Vagina (tissue), 2 donors: ENCODE data around the gene ITIH6. TPM values are rescaled to one million over a fixed set of nuclear protein-coding genes. Genes with fewer than 3 reads are reported as not detected.
A peak's percentile ranks its signal among the peaks of the same experiment; 100 is the strongest.
"Not testable (repeated sequence)": the region's sequence is repeated elsewhere in the genome, so short reads cannot be mapped to it uniquely, and the experiment has no call there.

ENCODE experiments used
- DNase-seq, 2 donors: peaks; one replicate each; pipeline ENCODE4 v3.0.0-alpha.2; 2017; ENCODE audit errors: extremely low spot score in 2 of 2
- H3K27ac ChIP-seq: fragments of 200-600 bp; sonication (generic); one replicate; pipeline ENCODE4 v1.5.1; 2019
- H3K27me3 ChIP-seq: fragments of 200-600 bp; sonication (generic); one replicate; pipeline ENCODE4 v1.5.1; 2019
- H3K36me3 ChIP-seq, 2 donors: fragments of 200-600 bp; sonication (generic); one replicate each; pipeline ENCODE4 v1.5.1; 2017 to 2019
- H3K4me1 ChIP-seq: fragments of 200-600 bp; sonication (generic); one replicate; pipeline ENCODE4 v1.5.1; 2019
- H3K4me3 ChIP-seq, 2 donors: fragments of 200-600 bp; sonication (generic); 1 replicate in 1 of 2; 2 replicates in 1 of 2; pipeline ENCODE4 v1.5.1; 2016 to 2019
- H3K9me3 ChIP-seq: fragments of 200-600 bp; sonication (generic); one replicate; pipeline ENCODE4 v1.5.1; 2019
- POLR2A ChIP-seq, 2 donors: fragments of 450-650 bp; IDR thresholded peaks; one replicate each; pipeline ENCODE4 v1.6.1; 2017; ENCODE audit warnings: antibody characterized with exemption in 2 of 2, mild to moderate bottlenecking in 2 of 2, moderate library complexity in 2 of 2
- POLR2AphosphoS5 ChIP-seq, 2 donors: sonication (generic); formaldehyde crosslinking; IDR thresholded peaks; one replicate each; pipeline ENCODE4 v1.9.0; 2017; ENCODE audit warnings: antibody characterized with exemption in 2 of 2, mild to moderate bottlenecking in 2 of 2, low read depth in 1 of 2; ENCODE audit not compliant: insufficient read depth in 1 of 2
- intact Hi-C: fragments of 100-400 bp; cut with DNase I; formaldehyde crosslinking; loops from one replicate; pipeline ENCODE4 v1.15.1; 2023
- total RNA-seq: library from RNA; depleted of rRNA; stranded (reverse); fragments of >200 nt; gene quantifications from one replicate; pipeline ENCODE4 v1.2.3, GENCODE V29; 2016
- TF ChIP-seq, protein P1 (sequence below), 3 experiments: fragments of 450-650 bp in 2 of 3; fragments of 200-600 bp in 1 of 3; sonication (generic) in 1 of 3; IDR thresholded peaks; one replicate each; pipeline ENCODE4 v1.5.1; 2017 to 2019; ENCODE audit warnings: antibody characterized with exemption in 3 of 3, mild to moderate bottlenecking in 2 of 3, moderate library complexity in 2 of 3

Gene ITIH6
- total RNA-seq, 1 donor from 2014 or later, result not detected

DNA sequence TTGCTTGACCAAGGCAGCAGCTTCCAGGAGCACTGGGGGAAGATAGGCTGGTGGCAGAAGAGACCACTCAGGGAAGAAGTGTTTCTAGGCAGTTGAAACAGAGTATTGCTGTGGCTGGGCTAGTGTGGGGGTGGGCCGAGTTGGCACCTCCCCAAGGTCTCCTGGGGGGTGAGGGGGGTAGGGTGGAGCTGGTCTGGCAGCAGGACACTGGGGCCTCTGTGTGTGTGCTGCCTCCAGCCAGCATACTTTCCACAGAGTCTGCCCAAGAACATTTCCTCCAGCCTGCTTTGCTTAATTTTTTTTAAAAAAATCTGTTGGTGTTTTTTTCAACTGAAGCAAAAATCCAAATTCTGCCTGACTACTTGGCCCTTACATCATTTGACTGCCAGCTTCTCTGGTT lies 4.0 kb downstream of the ITIH6 start:
- TF ChIP-seq POLR2AphosphoS5 (IDR thresholded peaks at IDR 0.05; ENCODE audit: insufficient read depth in 1 of 2, low read depth in 1 of 2) (no peak), POLR2A (IDR thresholded peaks at IDR 0.05) (no peak)
- TF ChIP-seq, protein P1, sequence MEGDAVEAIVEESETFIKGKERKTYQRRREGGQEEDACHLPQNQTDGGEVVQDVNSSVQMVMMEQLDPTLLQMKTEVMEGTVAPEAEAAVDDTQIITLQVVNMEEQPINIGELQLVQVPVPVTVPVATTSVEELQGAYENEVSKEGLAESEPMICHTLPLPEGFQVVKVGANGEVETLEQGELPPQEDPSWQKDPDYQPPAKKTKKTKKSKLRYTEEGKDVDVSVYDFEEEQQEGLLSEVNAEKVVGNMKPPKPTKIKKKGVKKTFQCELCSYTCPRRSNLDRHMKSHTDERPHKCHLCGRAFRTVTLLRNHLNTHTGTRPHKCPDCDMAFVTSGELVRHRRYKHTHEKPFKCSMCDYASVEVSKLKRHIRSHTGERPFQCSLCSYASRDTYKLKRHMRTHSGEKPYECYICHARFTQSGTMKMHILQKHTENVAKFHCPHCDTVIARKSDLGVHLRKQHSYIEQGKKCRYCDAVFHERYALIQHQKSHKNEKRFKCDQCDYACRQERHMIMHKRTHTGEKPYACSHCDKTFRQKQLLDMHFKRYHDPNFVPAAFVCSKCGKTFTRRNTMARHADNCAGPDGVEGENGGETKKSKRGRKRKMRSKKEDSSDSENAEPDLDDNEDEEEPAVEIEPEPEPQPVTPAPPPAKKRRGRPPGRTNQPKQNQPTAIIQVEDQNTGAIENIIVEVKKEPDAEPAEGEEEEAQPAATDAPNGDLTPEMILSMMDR (IDR thresholded peaks at IDR 0.05), result no peak
- no peak overlapping the region for H3K27ac ChIP-seq
- peak in 1 of 2 donors; percentile 46 for DNase-seq
- no peak overlapping the region for H3K4me3 ChIP-seq
- intact Hi-C loops, result no loop called here
- no peaks in the 10 kb centered on the region for H3K4me1 ChIP-seq
- H3K36me3 ChIP-seq, result no peaks in the 10 kb centered on the region
- no peaks in the 10 kb centered on the region for H3K9me3 ChIP-seq
- no peaks in the 10 kb centered on the region for H3K27me3 ChIP-seq

DNA sequence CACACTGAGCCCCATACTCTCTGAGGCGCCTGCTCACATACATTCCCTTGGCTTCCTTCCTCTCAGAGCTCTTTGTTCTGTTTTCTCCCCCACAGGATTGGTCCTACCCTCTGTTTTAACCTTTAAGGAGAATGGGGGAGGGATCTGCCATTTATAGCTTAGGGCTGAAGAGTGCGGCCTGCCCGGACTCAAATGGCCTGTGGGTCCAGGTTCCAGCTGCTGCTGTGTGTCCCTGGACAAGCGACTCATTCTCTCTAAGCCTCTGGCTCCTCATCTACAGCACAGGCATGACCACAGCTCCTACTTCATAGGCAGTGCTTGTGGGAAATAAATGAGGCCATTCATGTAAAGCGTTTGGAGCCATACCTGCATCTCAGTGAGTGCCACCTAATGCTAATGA lies 8.7 kb downstream of the ITIH6 start:
- DNase-seq, H3K4me1 ChIP-seq, H3K9me3 ChIP-seq, H3K27me3 ChIP-seq, H3K4me3 ChIP-seq, H3K27ac ChIP-seq, intact Hi-C loops, H3K36me3 ChIP-seq: not testable (repeated sequence)

DNA sequence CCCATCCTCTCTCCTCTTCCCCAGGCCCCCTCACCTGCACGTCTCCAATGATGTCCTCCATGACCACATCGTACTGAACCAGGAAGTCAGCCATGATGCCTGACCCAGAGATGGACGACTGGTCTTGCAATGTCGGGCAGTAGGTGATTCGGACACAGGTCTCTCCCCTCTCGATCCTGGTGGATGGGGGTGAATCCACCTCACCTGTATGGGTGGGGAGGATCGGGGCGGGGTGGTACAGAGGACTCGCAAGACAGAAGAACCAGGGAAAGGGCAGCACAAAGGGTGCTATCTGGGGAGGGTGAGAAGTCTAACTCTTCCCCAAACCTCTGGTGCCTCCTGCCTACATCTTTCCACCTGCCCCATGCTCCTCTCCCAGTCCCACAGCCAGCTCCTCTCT lies 9.6 kb downstream of the ITIH6 start:
- Histone ChIP-seq H3K4me1 (no peaks in the 10 kb centered on the region), H3K9me3 (no peaks in the 10 kb centered on the region), H3K27me3 (no peaks in the 10 kb centered on the region), H3K4me3 (no peak overlapping the region), H3K27ac (no peak overlapping the region), H3K36me3 (no peaks in the 10 kb centered on the region)
- TF ChIP-seq, protein P1 (IDR thresholded peaks at IDR 0.05), result no peak
- TF ChIP-seq POLR2AphosphoS5 (IDR thresholded peaks at IDR 0.05; ENCODE audit: insufficient read depth in 1 of 2, low read depth in 1 of 2), result no peak
- no peak for TF ChIP-seq POLR2A (IDR thresholded peaks at IDR 0.05)
- intact Hi-C loops, result no loop called here
- DNase-seq, result peak in 1 of 2 donors; percentile 71

DNA sequence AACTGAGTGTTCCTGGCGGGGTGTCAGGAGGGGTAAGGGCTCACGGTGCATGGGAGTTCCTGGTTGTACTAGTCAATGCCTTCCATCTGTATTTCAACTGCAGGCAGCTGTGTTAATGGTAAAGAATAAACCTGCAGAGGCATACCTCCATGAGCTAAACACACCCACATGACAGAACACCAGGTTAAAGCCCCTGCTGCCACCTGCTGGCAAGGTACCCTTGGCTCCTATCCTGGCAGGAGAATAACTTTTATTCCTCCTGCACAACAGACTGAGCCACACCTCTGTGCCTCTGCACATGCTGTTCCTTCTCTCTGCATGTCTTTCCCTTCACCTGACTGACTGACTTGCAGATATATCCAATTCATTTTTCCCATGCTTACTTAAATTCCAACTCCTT lies 11.1 kb downstream of the ITIH6 start:
- TF ChIP-seq POLR2A (IDR thresholded peaks at IDR 0.05) (no peak), POLR2AphosphoS5 (IDR thresholded peaks at IDR 0.05; ENCODE audit: insufficient read depth in 1 of 2, low read depth in 1 of 2) (no peak)
- TF ChIP-seq, protein P1 (IDR thresholded peaks at IDR 0.05), result no peak
- H3K4me1 ChIP-seq, result no peaks in the 10 kb centered on the region
- no peaks in the 10 kb centered on the region for H3K9me3 ChIP-seq
- no peak overlapping the region for H3K27ac ChIP-seq
- no peaks in the 10 kb centered on the region for H3K36me3 ChIP-seq
- H3K4me3 ChIP-seq, result no peak overlapping the region
- DNase-seq, result no peak
- intact Hi-C loops, result no loop called here
- no peaks in the 10 kb centered on the region for H3K27me3 ChIP-seq

DNA sequence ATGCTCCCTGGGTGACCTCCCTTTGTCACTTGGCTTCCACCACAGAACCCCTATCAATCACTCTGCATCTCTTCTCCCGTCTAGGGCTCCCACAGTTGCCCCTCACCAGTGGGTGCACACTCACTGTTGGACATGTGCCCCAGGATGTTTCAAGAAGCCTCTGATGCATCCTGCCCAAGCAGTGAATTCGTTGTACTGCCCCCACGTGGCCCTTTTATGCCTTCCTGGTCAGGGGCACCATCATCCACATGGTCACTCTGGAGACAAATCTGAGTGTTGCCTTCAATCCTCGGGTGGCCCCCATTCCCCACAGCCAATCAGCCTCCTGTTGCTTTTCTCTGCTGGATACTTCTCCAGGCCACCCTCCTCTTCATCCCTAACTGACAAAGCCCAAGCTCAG lies 12.2 kb downstream of the ITIH6 start:
- Histone ChIP-seq H3K4me3 (no peak overlapping the region), H3K4me1 (no peaks in the 10 kb centered on the region), H3K9me3 (no peaks in the 10 kb centered on the region), H3K27me3 (no peaks in the 10 kb centered on the region), H3K27ac (no peak overlapping the region), H3K36me3 (no peaks in the 10 kb centered on the region)
- TF ChIP-seq POLR2AphosphoS5 (IDR thresholded peaks at IDR 0.05; ENCODE audit: insufficient read depth in 1 of 2, low read depth in 1 of 2), result no peak
- no peak for TF ChIP-seq POLR2A (IDR thresholded peaks at IDR 0.05)
- TF ChIP-seq, protein P1 (IDR thresholded peaks at IDR 0.05), result no peak
- no peak for DNase-seq
- intact Hi-C loops, result no loop called here
